Naive thymus-derived CD4-positive, alpha-beta T cell (primary cell): ENCODE data around the gene TULP1. TPM values are rescaled to one million over a fixed set of nuclear protein-coding genes. Genes with fewer than 3 reads are reported as not detected.

ENCODE experiments used
- ATAC-seq: fragments of 150-1000 bp; cut with Tn5 transposase; 2 replicates; pipeline ENCODE4 v1.10.0; 2021; ENCODE audit warnings: mild to moderate bottlenecking, moderate library complexity
- CTCF ChIA-PET: fragments of 350-600 bp; sonication (Branson Sonifier 250); formaldehyde crosslinking; loops from one replicate; lab custom pipeline; 2021; ENCODE audit warnings: antibody characterized with exemption; lab: Charles Lee
- POLR2A ChIA-PET: fragments of 350-600 bp; sonication (Branson Sonifier 250); formaldehyde crosslinking; loops from one replicate; lab custom pipeline; 2021; ENCODE audit warnings: antibody characterized with exemption, inconsistent platforms; lab: Charles Lee
- DNase-seq, 9 donors: peaks; one replicate each; pipeline versions ENCODE4 v3.0.0 to v3.0.0-alpha.2; 2020 to 2022; ENCODE audit warnings: mixed read lengths in 1 of 9
- H3K27ac ChIP-seq: one replicate; pipeline ENCODE4 v1.7.0; 2013; ENCODE audit warnings: mild to moderate bottlenecking, low read depth, low read length, moderate library complexity
- H3K27me3 ChIP-seq, 2 donors: one replicate each; pipeline ENCODE4 v1.7.0; 2013; ENCODE audit warnings: low read length in 2 of 2, mild to moderate bottlenecking in 2 of 2, moderate library complexity in 2 of 2; ENCODE audit not compliant: control insufficient read depth in 2 of 2, insufficient read depth in 2 of 2
- H3K36me3 ChIP-seq, 3 experiments: 1 replicate in 2 of 3; 2 replicates in 1 of 3; pipeline ENCODE4 v1.7.0; 2013; ENCODE audit warnings: low read length in 3 of 3, mild to moderate bottlenecking in 3 of 3, moderate library complexity in 1 of 3; ENCODE audit not compliant: insufficient read depth in 3 of 3, control insufficient read depth in 2 of 3
- H3K4me1 ChIP-seq, 2 donors: one replicate each; pipeline ENCODE4 v1.7.0; 2013; ENCODE audit warnings: low read length in 2 of 2, mild to moderate bottlenecking in 2 of 2, moderate library complexity in 1 of 2; ENCODE audit not compliant: control insufficient read depth in 2 of 2, insufficient read depth in 2 of 2
- H3K4me3 ChIP-seq: 2 replicates; pipeline ENCODE4 v1.7.0; 2013; ENCODE audit warnings: mild to moderate bottlenecking, low read length
- H3K9me3 ChIP-seq, 3 experiments: 1 replicate in 2 of 3; 2 replicates in 1 of 3; pipeline ENCODE4 v1.7.0; 2013; ENCODE audit warnings: low read length in 3 of 3; ENCODE audit not compliant: control insufficient read depth in 2 of 3
- H3K27ac Mint-ChIP-seq, 9 donors: one replicate each; pipeline ENCODE4 v1.8.0; 2020 to 2022; ENCODE audit warnings: mixed read lengths in 9 of 9, mild to moderate bottlenecking in 8 of 9, moderate library complexity in 5 of 9, inconsistent platforms in 2 of 9
- H3K27me3 Mint-ChIP-seq, 5 donors: one replicate each; pipeline ENCODE4 v1.8.0; 2021 to 2022; ENCODE audit warnings: mixed read lengths in 5 of 5, mild to moderate bottlenecking in 1 of 5
- H3K36me3 Mint-ChIP-seq, 5 donors: one replicate each; pipeline ENCODE4 v1.8.0; 2020 to 2022; ENCODE audit warnings: mixed read lengths in 5 of 5, mild to moderate bottlenecking in 3 of 5, inconsistent platforms in 1 of 5
- H3K4me1 Mint-ChIP-seq, 7 donors: one replicate each; pipeline ENCODE4 v1.8.0; 2020 to 2022; ENCODE audit warnings: mixed read lengths in 7 of 7, mild to moderate bottlenecking in 3 of 7, inconsistent platforms in 1 of 7
- H3K4me3 Mint-ChIP-seq, 10 donors: one replicate each; pipeline ENCODE4 v1.8.0; 2020 to 2022; ENCODE audit warnings: mild to moderate bottlenecking in 10 of 10, mixed read lengths in 10 of 10, moderate library complexity in 6 of 10, inconsistent platforms in 2 of 10
- H3K9me3 Mint-ChIP-seq, 11 donors: one replicate each; pipeline ENCODE4 v1.8.0; 2020 to 2022; ENCODE audit warnings: mixed read lengths in 11 of 11, mild to moderate bottlenecking in 4 of 11, inconsistent platforms in 1 of 11, moderate library complexity in 1 of 11
- intact Hi-C, 2 donors: fragments of 100-400 bp; cut with micrococcal nuclease; formaldehyde crosslinking; loops; one replicate each; pipeline ENCODE4 v1.15.1; 2023
- polyA plus RNA-seq, 2 donors: library from polyadenylated mRNA; unstranded; fragments of 300-500 nt; fragmentation: Illumina TruSeq; gene quantifications; one replicate each; pipeline ENCODE4 v1.2.3, GENCODE V29; 2021
- total RNA-seq, 6 experiments: library from RNA in 5 of 6; stranded (reverse) in 5 of 6; gene quantifications; 1 replicate in 5 of 6; 2 replicates in 1 of 6; pipeline ENCODE4 v1.2.3 and lab custom pipeline; 2021 to 2026

TULP1 gene
- total and polyA plus RNA-seq, 7 experiments from 2014 or later, result not detected

GRCh38 chr6:35484921-35485392, 27.7 kb downstream of the TULP1 start:
- peaks cover 0 to 10% (median 0%) of the 10 kb centered on the region in 7 donors for H3K4me1 Mint-ChIP-seq
- Histone ChIP-seq H3K4me1 (no peaks in the 10 kb centered on the region), H3K27me3 (no peaks in the 10 kb centered on the region), H3K27ac (no peak overlapping the region), H3K9me3 (no peaks in the 10 kb centered on the region), H3K36me3 (no peaks in the 10 kb centered on the region), H3K4me3 (no peak overlapping the region)
- peaks cover 0 to 3% (median 0%) of the 10 kb centered on the region in 11 donors for H3K9me3 Mint-ChIP-seq
- no peak overlapping the region for H3K27ac Mint-ChIP-seq
- no peak overlapping the region for H3K4me3 Mint-ChIP-seq
- DNase-seq (no peak), ATAC-seq (no peak)
- ChIA-PET CTCF (no interaction called here), POLR2A (no interaction called here)
- intact Hi-C loops, result no loop called here
- H3K27me3 Mint-ChIP-seq, result peaks cover 0 to 2% (median 0%) of the 10 kb centered on the region in 5 donors
- H3K36me3 Mint-ChIP-seq, result no peaks in the 10 kb centered on the region

- POLR2A ChIA-PET, result no interaction called here
- CTCF ChIA-PET, result interaction anchor here (1.7 kb wide), 1 partner anchor 11 kb away, joined by 4 read pairs; no protein-coding TSS in a partner anchor
- Histone ChIP-seq H3K27me3 (no peaks in the 10 kb centered on the region), H3K27ac (no peak overlapping the region), H3K4me3 (no peak overlapping the region), H3K36me3 (no peaks in the 10 kb centered on the region), H3K4me1 (no peaks in the 10 kb centered on the region), H3K9me3 (no peaks in the 10 kb centered on the region)
- H3K27ac Mint-ChIP-seq, result no peak overlapping the region
- no peaks in the 10 kb centered on the region for H3K36me3 Mint-ChIP-seq
- peaks cover 0 to 10% (median 0%) of the 10 kb centered on the region in 7 donors for H3K4me1 Mint-ChIP-seq
- peaks cover 0 to 3% (median 0%) of the 10 kb centered on the region in 11 donors for H3K9me3 Mint-ChIP-seq
- ATAC-seq (no peak), DNase-seq (no peak)
- intact Hi-C loops, result no loop called here
- peaks cover 0 to 2% (median 0%) of the 10 kb centered on the region in 5 donors for H3K27me3 Mint-ChIP-seq
- H3K4me3 Mint-ChIP-seq, result no peak overlapping the region
These were observed 28.6 kb downstream of the TULP1 start for GRCh38 chr6:35483893-35484645.

GRCh38 chr6:35483490-35483889, 29.2 kb downstream of the TULP1 start:
- Mint-ChIP-seq H3K4me3 (no peak overlapping the region), H3K4me1 (peaks cover 0 to 10% (median 0%) of the 10 kb centered on the region in 7 donors), H3K27ac (no peak overlapping the region), H3K36me3 (no peaks in the 10 kb centered on the region), H3K27me3 (peaks cover 0 to 2% (median 0%) of the 10 kb centered on the region in 5 donors), H3K9me3 (peaks cover 0 to 3% (median 0%) of the 10 kb centered on the region in 11 donors)
- Histone ChIP-seq H3K4me3 (no peak overlapping the region), H3K36me3 (no peaks in the 10 kb centered on the region), H3K27ac (no peak overlapping the region), H3K9me3 (no peaks in the 10 kb centered on the region), H3K27me3 (no peaks in the 10 kb centered on the region), H3K4me1 (no peaks in the 10 kb centered on the region)
- DNase-seq (no peak), ATAC-seq (no peak)
- CTCF ChIA-PET, result interaction anchor here (1.7 kb wide), 1 partner anchor 10 kb away, joined by 4 read pairs; no protein-coding TSS in a partner anchor
- POLR2A ChIA-PET, result no interaction called here
- intact Hi-C loops, result no loop called here

- DNase-seq (no peak), ATAC-seq (no peak)
- intact Hi-C loops, result no loop called here
- H3K27ac ChIP-seq, result no peak overlapping the region
- no peak overlapping the region for H3K4me3 Mint-ChIP-seq
- H3K36me3 ChIP-seq, result no peaks in the 10 kb centered on the region
- no peaks in the 10 kb centered on the region for H3K27me3 ChIP-seq
- POLR2A ChIA-PET, result no interaction called here
- H3K4me3 ChIP-seq, result no peak overlapping the region
- no peaks in the 10 kb centered on the region for H3K9me3 ChIP-seq
- peaks cover 0 to 2% (median 0%) of the 10 kb centered on the region in 5 donors for H3K27me3 Mint-ChIP-seq
- H3K4me1 Mint-ChIP-seq, result peaks cover 0 to 6% (median 0%) of the 10 kb centered on the region in 7 donors
- H3K27ac Mint-ChIP-seq, result peak overlapping the region in 1 of 9 donors; percentile 67
- H3K9me3 Mint-ChIP-seq, result peaks cover 0 to 3% (median 0%) of the 10 kb centered on the region in 11 donors
- no peaks in the 10 kb centered on the region for H3K36me3 Mint-ChIP-seq
- no peaks in the 10 kb centered on the region for H3K4me1 ChIP-seq
- CTCF ChIA-PET, result interaction anchor here (1.1 to 1.7 kb wide), 2 partner anchors 10 to 185 kb away, joined by 3 to 4 read pairs; no protein-coding TSS in a partner anchor
These were observed 29.6 kb downstream of the TULP1 start for GRCh38 chr6:35483062-35483461.

- peaks cover 0 to 4% (median 0%) of the 10 kb centered on the region in 7 donors for H3K4me1 Mint-ChIP-seq
- Histone ChIP-seq H3K4me1 (no peaks in the 10 kb centered on the region), H3K27me3 (no peaks in the 10 kb centered on the region), H3K36me3 (no peaks in the 10 kb centered on the region), H3K4me3 (no peak overlapping the region), H3K9me3 (no peaks in the 10 kb centered on the region), H3K27ac (no peak overlapping the region)
- peak overlapping the region in 1 of 9 donors; percentile 20 for H3K27ac Mint-ChIP-seq
- ChIA-PET CTCF (interaction anchor here (1.3 kb wide), 1 partner anchor 41 kb away, joined by 5 read pairs; no protein-coding TSS in a partner anchor), POLR2A (interaction anchor here (0.6 to 0.7 kb wide), 2 partner anchors 16 to 94 kb away, joined by 3 read pairs; no protein-coding TSS in a partner anchor)
- no peak overlapping the region for H3K4me3 Mint-ChIP-seq
- no peak for ATAC-seq
- H3K9me3 Mint-ChIP-seq, result no peaks in the 10 kb centered on the region
- intact Hi-C loops, result no loop called here
- no peak for DNase-seq
- H3K27me3 Mint-ChIP-seq, result peaks cover 0 to 2% (median 0%) of the 10 kb centered on the region in 5 donors
- H3K36me3 Mint-ChIP-seq, result no peaks in the 10 kb centered on the region
These were observed 31.5 kb downstream of the TULP1 start for GRCh38 chr6:35481226-35481625.

GRCh38 chr6:35480176-35480575, 32.5 kb downstream of the TULP1 start:
- Histone ChIP-seq H3K36me3 (no peaks in the 10 kb centered on the region), H3K4me1 (no peaks in the 10 kb centered on the region), H3K27me3 (no peaks in the 10 kb centered on the region), H3K9me3 (no peaks in the 10 kb centered on the region), H3K27ac (no peak overlapping the region), H3K4me3 (no peak overlapping the region)
- ATAC-seq (no peak), DNase-seq (no peak)
- Mint-ChIP-seq H3K4me1 (peaks cover 0 to 4% (median 0%) of the 10 kb centered on the region in 7 donors), H3K36me3 (no peaks in the 10 kb centered on the region), H3K9me3 (no peaks in the 10 kb centered on the region), H3K27me3 (peaks cover 0 to 2% (median 0%) of the 10 kb centered on the region in 5 donors), H3K27ac (no peak overlapping the region), H3K4me3 (no peak overlapping the region)
- intact Hi-C loops, result no loop called here
- POLR2A ChIA-PET, result interaction anchor here (1.3 kb wide), 1 partner anchor 12 kb away, joined by 4 read pairs; the partner anchor contains the start of gene RPL10A
- CTCF ChIA-PET, result interaction anchor here (1.5 kb wide), 1 partner anchor 183 kb away, joined by 4 read pairs; no protein-coding TSS in a partner anchor
